ENCODE data around the gene MMP14. TPM values are rescaled to one million over a fixed set of nuclear protein-coding genes. Genes with fewer than 3 reads are reported as not detected.

The MMP14 gene
- total and polyA plus RNA-seq, 2 of the 13 experiments (the other 11 are each of a cell fraction or from before 2014, with no cell fraction given), result 5.2 to 9.8 TPM

DNA sequence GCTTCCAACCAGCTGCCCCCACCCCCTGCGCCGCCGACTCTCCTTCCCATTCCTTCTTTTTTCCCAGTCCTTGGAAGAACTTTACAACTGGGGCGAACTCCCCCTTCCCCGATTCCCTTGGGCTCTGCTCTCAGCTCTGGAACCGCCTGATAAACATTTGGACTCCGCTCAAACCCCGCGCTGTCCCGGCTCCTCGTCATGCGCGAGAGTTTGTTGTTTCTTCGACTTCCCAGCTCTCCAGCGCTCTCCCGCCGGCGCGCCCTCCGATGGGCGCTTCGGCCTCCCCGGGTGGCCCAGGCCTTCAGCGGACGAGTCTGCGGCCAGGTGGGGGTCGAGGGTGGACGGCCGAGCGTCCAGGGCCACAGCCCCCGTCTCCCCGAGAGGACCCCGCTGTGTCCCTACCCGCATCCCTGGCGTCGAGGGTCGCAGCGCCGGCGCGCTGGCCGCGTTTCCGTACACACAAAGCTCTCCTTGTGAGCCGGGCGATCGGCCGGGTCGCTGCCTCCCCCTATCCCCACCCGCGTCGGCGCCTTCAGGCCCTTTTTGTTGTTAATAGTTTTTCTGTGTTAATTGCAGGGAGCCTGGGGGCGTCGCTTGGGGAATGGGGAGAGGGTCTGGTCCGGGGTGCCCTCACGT, 847 bp downstream of the MMP14 start (continued):
- peak; percentile 52 for TF ChIP-seq AGO2 (optimal IDR thresholded peaks at IDR 0.05; ENCODE audit: low read depth, low read length)
- peak; percentile 71 for TF ChIP-seq POLR2G (IDR thresholded peaks at IDR 0.05; ENCODE audit: low read depth, low read length)
- 0 out of 2 replicates have a peak, but pooled peaks have one; percentile 19 for TF ChIP-seq ZNF749 (CRISPR knock-in tag; IDR thresholded peaks at IDR 0.05; ENCODE audit: borderline replicate concordance)
- peak; percentile 59; the same call in 1 of the 2 replicates for TF ChIP-seq STAT5B (CRISPR knock-in tag; IDR thresholded peaks at IDR 0.05)
- TF ChIP-seq KLF16 (CRISPR knock-in tag; IDR thresholded peaks at IDR 0.05), result 0 out of 4 replicates have a peak, but pooled peaks of 1 of the 2 experiments have one; percentile 47
- TF ChIP-seq KMT2A (CRISPR knock-in tag; IDR thresholded peaks at IDR 0.05), result peak; percentile 69; the same call in 1 of the 2 replicates
- TF ChIP-seq ZNF552 (CRISPR knock-in tag; IDR thresholded peaks at IDR 0.05; ENCODE audit: borderline replicate concordance), result 0 out of 2 replicates have a peak, but pooled peaks have one; percentile 17
- TF ChIP-seq ZFYVE20 (CRISPR knock-in tag; IDR thresholded peaks at IDR 0.05; ENCODE audit: borderline replicate concordance, low read depth), result 0 out of 2 replicates have a peak, but pooled peaks have one; percentile 59
- TF ChIP-seq, protein P1, sequence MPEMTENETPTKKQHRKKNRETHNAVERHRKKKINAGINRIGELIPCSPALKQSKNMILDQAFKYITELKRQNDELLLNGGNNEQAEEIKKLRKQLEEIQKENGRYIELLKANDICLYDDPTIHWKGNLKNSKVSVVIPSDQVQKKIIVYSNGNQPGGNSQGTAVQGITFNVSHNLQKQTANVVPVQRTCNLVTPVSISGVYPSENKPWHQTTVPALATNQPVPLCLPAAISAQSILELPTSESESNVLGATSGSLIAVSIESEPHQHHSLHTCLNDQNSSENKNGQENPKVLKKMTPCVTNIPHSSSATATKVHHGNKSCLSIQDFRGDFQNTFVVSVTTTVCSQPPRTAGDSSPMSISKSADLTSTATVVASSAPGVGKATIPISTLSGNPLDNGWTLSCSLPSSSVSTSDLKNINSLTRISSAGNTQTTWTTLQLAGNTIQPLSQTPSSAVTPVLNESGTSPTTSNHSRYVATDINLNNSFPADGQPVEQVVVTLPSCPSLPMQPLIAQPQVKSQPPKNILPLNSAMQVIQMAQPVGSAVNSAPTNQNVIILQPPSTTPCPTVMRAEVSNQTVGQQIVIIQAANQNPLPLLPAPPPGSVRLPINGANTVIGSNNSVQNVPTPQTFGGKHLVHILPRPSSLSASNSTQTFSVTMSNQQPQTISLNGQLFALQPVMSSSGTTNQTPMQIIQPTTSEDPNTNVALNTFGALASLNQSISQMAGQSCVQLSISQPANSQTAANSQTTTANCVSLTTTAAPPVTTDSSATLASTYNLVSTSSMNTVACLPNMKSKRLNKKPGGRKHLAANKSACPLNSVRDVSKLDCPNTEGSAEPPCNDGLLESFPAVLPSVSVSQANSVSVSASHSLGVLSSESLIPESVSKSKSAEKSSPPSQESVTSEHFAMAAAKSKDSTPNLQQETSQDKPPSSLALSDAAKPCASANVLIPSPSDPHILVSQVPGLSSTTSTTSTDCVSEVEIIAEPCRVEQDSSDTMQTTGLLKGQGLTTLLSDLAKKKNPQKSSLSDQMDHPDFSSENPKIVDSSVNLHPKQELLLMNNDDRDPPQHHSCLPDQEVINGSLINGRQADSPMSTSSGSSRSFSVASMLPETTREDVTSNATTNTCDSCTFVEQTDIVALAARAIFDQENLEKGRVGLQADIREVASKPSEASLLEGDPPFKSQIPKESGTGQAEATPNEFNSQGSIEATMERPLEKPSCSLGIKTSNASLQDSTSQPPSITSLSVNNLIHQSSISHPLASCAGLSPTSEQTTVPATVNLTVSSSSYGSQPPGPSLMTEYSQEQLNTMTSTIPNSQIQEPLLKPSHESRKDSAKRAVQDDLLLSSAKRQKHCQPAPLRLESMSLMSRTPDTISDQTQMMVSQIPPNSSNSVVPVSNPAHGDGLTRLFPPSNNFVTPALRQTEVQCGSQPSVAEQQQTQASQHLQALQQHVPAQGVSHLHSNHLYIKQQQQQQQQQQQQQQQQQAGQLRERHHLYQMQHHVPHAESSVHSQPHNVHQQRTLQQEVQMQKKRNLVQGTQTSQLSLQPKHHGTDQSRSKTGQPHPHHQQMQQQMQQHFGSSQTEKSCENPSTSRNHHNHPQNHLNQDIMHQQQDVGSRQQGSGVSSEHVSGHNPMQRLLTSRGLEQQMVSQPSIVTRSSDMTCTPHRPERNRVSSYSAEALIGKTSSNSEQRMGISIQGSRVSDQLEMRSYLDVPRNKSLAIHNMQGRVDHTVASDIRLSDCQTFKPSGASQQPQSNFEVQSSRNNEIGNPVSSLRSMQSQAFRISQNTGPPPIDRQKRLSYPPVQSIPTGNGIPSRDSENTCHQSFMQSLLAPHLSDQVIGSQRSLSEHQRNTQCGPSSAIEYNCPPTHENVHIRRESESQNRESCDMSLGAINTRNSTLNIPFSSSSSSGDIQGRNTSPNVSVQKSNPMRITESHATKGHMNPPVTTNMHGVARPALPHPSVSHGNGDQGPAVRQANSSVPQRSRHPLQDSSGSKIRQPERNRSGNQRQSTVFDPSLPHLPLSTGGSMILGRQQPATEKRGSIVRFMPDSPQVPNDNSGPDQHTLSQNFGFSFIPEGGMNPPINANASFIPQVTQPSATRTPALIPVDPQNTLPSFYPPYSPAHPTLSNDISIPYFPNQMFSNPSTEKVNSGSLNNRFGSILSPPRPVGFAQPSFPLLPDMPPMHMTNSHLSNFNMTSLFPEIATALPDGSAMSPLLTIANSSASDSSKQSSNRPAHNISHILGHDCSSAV (CRISPR knock-in tag; IDR thresholded peaks at IDR 0.05; ENCODE audit: borderline replicate concordance), result no peak
- TF ChIP-seq ZFY (CRISPR knock-in tag; IDR thresholded peaks at IDR 0.05), result peak; percentile 81
- TF ChIP-seq HOXA5 (CRISPR knock-in tag; IDR thresholded peaks at IDR 0.05), result no peak
- peak; percentile 73 for TF ChIP-seq YEATS4 (CRISPR knock-in tag; IDR thresholded peaks at IDR 0.05; ENCODE audit: borderline replicate concordance)
- TF ChIP-seq TEAD2 (CRISPR knock-in tag; IDR thresholded peaks at IDR 0.05), result 0 out of 2 replicates have a peak, but pooled peaks have one; percentile 47
- TF ChIP-seq, protein P2, sequence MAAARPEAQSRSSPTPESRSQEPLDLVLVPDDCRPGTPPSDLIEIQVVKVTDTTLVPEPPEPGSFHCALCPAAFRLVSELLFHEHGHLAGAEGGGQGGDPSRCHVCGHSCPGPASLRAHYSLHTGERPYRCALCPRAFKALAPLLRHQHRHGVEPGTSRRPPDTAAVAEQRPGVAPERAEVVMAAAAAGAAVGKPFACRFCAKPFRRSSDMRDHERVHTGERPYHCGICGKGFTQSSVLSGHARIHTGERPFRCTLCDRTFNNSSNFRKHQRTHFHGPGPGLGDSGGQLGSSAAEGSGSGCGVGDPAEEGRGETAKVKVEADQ (CRISPR knock-in tag; IDR thresholded peaks at IDR 0.05; ENCODE audit: borderline replicate concordance), result peak; percentile 83
- TF ChIP-seq, protein P3, sequence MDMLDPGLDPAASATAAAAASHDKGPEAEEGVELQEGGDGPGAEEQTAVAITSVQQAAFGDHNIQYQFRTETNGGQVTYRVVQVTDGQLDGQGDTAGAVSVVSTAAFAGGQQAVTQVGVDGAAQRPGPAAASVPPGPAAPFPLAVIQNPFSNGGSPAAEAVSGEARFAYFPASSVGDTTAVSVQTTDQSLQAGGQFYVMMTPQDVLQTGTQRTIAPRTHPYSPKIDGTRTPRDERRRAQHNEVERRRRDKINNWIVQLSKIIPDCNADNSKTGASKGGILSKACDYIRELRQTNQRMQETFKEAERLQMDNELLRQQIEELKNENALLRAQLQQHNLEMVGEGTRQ (IDR thresholded peaks at IDR 0.05; ENCODE audit: low read depth, low read length), result no peak
- TF ChIP-seq, protein P3 (CRISPR knock-in tag; IDR thresholded peaks at IDR 0.05; ENCODE audit: borderline replicate concordance), result no peak
- peak; percentile 76; the same call in 1 of the 2 replicates for TF ChIP-seq GABPB1 (CRISPR knock-in tag; IDR thresholded peaks at IDR 0.05)
